Stimulated activated CD4-positive, alpha-beta T cell treated with anti-CD3 and anti-CD28 coated beads, TNF-alpha, amount 100 ng/mL, for 24 hours (primary cell): ENCODE data around the gene DUSP22.

Experiments
- DNase-seq, 3 experiments: peaks; one replicate each; pipeline ENCODE4 v3.0.0-alpha.2; 2020; ENCODE audit warnings: low read depth in 3 of 3

DUSP22 gene

GRCh38 chr6:338815-339262 lies 46.6 kb downstream of the DUSP22 start:
- DNase-seq = no peak

GRCh38 chr6:339480-339879 lies 47.2 kb downstream of the DUSP22 start:
- DNase-seq = no peak

GRCh38 chr6:340186-340955 lies 48.1 kb downstream of the DUSP22 start:
- no peak for DNase-seq

- DNase-seq = no peak
Measured at GRCh38 chr6:340991-341827, 48.9 kb downstream of the DUSP22 start.

- DNase-seq = no peak
Measured at GRCh38 chr6:341914-342831, 49.9 kb downstream of the DUSP22 start.

- no peak for DNase-seq
Measured at GRCh38 chr6:342832-343179, 50.5 kb downstream of the DUSP22 start.

GRCh38 chr6:343226-343935 lies 51.1 kb downstream of the DUSP22 start:
- DNase-seq = no peak

- no peak for DNase-seq
Measured at GRCh38 chr6:343960-344815, 51.9 kb downstream of the DUSP22 start.

GRCh38 chr6:344816-345340 lies 52.6 kb downstream of the DUSP22 start:
- DNase-seq = no peak

GRCh38 chr6:345747-346385 lies 53.6 kb downstream of the DUSP22 start:
- no peak for DNase-seq

- no peak for DNase-seq
Measured at GRCh38 chr6:346386-347030, 54.2 kb downstream of the DUSP22 start.

- no peak for DNase-seq
Measured at GRCh38 chr6:347232-347631, 54.9 kb downstream of the DUSP22 start.

GRCh38 chr6:347951-348859 lies 55.9 kb downstream of the DUSP22 start:
- DNase-seq = no peak

- no peak for DNase-seq
Measured at GRCh38 chr6:348860-349396, 56.6 kb downstream of the DUSP22 start.

- no peak for DNase-seq
Measured at GRCh38 chr6:349491-349921, 57.2 kb downstream of the DUSP22 start.

GRCh38 chr6:350371-350770 lies 58.1 kb downstream of the DUSP22 start:
- no peak for DNase-seq

GRCh38 chr6:351011-351866 lies 59.0 kb downstream of the DUSP22 start:
- DNase-seq = no peak
